ENCODE data around the gene ARHGEF2. TPM values are rescaled to one million over a fixed set of nuclear protein-coding genes. Genes with fewer than 3 reads are reported as not detected.

The ARHGEF2 gene
- total and polyA plus RNA-seq, 2 of the 13 experiments (the other 11 are each of a cell fraction or from before 2014, with no cell fraction given): 16.1 to 32.1 TPM

DNA sequence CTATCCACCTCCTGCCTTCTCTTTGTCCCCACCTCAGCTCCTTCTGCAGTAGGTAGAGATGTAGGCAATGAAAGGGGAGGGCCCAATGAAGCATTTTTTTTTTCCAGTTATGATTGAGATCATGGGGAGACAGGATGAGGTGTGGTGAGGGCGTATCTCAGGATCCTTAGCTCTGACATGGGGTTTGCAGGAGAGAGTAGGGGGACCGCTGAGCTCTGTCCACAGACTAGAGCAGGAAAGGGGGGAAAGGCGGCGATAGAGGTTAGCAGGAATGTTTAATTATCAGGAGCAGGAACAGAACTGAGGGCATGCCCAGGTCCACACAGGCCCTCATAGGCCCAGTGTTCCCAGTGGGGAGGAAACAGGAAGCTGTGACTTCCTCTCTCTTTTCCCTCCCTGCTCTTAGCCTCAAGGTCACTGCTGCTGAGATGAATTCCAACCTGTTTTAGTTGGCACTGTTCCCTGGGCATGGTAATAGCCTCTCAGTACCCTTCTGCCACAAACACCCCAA lies 37.8 kb downstream of the ARHGEF2 start (continued):
- TF ChIP-seq, protein P1, sequence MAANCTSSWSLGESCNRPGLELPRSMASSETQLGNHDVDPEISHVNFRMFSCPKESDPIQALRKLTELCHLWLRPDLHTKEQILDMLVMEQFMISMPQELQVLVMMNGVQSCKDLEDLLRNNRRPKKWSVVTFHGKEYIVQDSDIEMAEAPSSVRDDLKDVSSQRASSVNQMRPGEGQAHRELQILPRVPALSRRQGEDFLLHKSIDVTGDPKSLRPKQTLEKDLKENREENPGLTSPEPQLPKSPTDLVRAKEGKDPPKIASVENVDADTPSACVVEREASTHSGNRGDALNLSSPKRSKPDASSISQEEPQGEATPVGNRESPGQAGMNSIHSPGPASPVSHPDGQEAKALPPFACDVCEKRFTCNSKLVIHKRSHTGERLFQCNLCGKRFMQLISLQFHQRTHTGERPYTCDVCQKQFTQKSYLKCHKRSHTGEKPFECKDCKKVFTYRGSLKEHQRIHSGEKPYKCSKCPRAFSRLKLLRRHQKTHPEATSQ (CRISPR knock-in tag; IDR thresholded peaks at IDR 0.05; ENCODE audit: borderline replicate concordance): no peak
- TF ChIP-seq YEATS4 (CRISPR knock-in tag; IDR thresholded peaks at IDR 0.05; ENCODE audit: borderline replicate concordance) (no peak; the same call in 1 of the 2 replicates), MLXIP (CRISPR knock-in tag; IDR thresholded peaks at IDR 0.05; ENCODE audit: borderline replicate concordance) (no peak), CC2D1A (CRISPR knock-in tag; IDR thresholded peaks at IDR 0.05) (no peak), FOXK1 (CRISPR knock-in tag; IDR thresholded peaks at IDR 0.05; ENCODE audit: borderline replicate concordance, low read depth) (no peak), U2AF1 (optimal IDR thresholded peaks at IDR 0.05; ENCODE audit: low read depth, low read length) (no peak), ZNF747 (CRISPR knock-in tag; IDR thresholded peaks at IDR 0.05; ENCODE audit: borderline replicate concordance) (peak; percentile 66; the same call in 1 of the 2 replicates), PREB (CRISPR knock-in tag; IDR thresholded peaks at IDR 0.05) (no peak), NCOA2 (CRISPR knock-in tag; IDR thresholded peaks at IDR 0.05) (peak; percentile 52), RBAK (CRISPR knock-in tag; IDR thresholded peaks at IDR 0.05) (no peak), PHF8 (CRISPR knock-in tag; IDR thresholded peaks at IDR 0.05) (peak; percentile 33; the same call in 1 of the 2 replicates), ZNF530 (CRISPR knock-in tag; IDR thresholded peaks at IDR 0.05; ENCODE audit: low read depth) (no peak), ZSCAN9 (CRISPR knock-in tag; IDR thresholded peaks at IDR 0.05; ENCODE audit: borderline replicate concordance) (0 out of 2 replicates have a peak, but pooled peaks have one; percentile 38), FOXO4 (CRISPR knock-in tag; conservative IDR thresholded peaks at IDR 0.05) (no peak), ZBTB38 (CRISPR knock-in tag; IDR thresholded peaks at IDR 0.05) (no peak), ZNF10 (CRISPR knock-in tag; IDR thresholded peaks at IDR 0.05; ENCODE audit: borderline replicate concordance, low read depth) (no peak), NAIF1 (CRISPR knock-in tag; IDR thresholded peaks at IDR 0.05; ENCODE audit: borderline replicate concordance) (no peak), SOX13 (IDR thresholded peaks at IDR 0.05) (no peak), SOX13 (CRISPR knock-in tag; conservative IDR thresholded peaks at IDR 0.05 in 1 of 2, IDR thresholded peaks at IDR 0.05 in 1 of 2) (peak in 1 of 2 experiments; percentile 53; a peak in 1 of 4 replicates)
- TF ChIP-seq, protein P2, sequence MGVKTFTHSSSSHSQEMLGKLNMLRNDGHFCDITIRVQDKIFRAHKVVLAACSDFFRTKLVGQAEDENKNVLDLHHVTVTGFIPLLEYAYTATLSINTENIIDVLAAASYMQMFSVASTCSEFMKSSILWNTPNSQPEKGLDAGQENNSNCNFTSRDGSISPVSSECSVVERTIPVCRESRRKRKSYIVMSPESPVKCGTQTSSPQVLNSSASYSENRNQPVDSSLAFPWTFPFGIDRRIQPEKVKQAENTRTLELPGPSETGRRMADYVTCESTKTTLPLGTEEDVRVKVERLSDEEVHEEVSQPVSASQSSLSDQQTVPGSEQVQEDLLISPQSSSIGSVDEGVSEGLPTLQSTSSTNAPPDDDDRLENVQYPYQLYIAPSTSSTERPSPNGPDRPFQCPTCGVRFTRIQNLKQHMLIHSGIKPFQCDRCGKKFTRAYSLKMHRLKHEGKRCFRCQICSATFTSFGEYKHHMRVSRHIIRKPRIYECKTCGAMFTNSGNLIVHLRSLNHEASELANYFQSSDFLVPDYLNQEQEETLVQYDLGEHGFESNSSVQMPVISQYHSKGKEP (CRISPR knock-in tag; IDR thresholded peaks at IDR 0.05): no peak

Measured in HepG2 (cell line).